Activated naive CD8-positive, alpha-beta T cell treated with anti-CD3 and anti-CD28 coated beads for 36 hours (primary cell): ENCODE data around the gene VIT. TPM values are rescaled to one million over a fixed set of nuclear protein-coding genes. Genes with fewer than 3 reads are reported as not detected.
A peak's percentile ranks its signal among the peaks of the same experiment; 100 is the strongest.
"Not testable (repeated sequence)": the region's sequence is repeated elsewhere in the genome, so short reads cannot be mapped to it uniquely, and the experiment has no call there.

Experiments
- DNase-seq: peaks from one replicate; pipeline ENCODE4 v3.0.0; 2021
- H3K27ac Mint-ChIP-seq: one replicate; pipeline ENCODE4 v1.8.0; 2022; ENCODE audit warnings: mild to moderate bottlenecking, moderate library complexity, mixed read lengths
- H3K27me3 Mint-ChIP-seq: one replicate; pipeline ENCODE4 v1.8.0; 2022; ENCODE audit warnings: mild to moderate bottlenecking, mixed read lengths
- H3K36me3 Mint-ChIP-seq: one replicate; pipeline ENCODE4 v1.8.0; 2021; ENCODE audit warnings: mild to moderate bottlenecking, mixed read lengths
- H3K4me1 Mint-ChIP-seq: one replicate; pipeline ENCODE4 v1.8.0; 2021; ENCODE audit warnings: mixed read lengths
- H3K4me3 Mint-ChIP-seq: one replicate; pipeline ENCODE4 v1.8.0; 2022; ENCODE audit warnings: mild to moderate bottlenecking, moderate library complexity, mixed read lengths
- H3K9me3 Mint-ChIP-seq: one replicate; pipeline ENCODE4 v1.8.0; 2022; ENCODE audit warnings: mixed read lengths
- total RNA-seq, 2 experiments: library from RNA; stranded (reverse); gene quantifications; one replicate each; pipeline ENCODE4 v1.2.3, GENCODE V29; 2021

VIT gene
- total RNA-seq, 2 experiments from 2014 or later = not detected

DNA sequence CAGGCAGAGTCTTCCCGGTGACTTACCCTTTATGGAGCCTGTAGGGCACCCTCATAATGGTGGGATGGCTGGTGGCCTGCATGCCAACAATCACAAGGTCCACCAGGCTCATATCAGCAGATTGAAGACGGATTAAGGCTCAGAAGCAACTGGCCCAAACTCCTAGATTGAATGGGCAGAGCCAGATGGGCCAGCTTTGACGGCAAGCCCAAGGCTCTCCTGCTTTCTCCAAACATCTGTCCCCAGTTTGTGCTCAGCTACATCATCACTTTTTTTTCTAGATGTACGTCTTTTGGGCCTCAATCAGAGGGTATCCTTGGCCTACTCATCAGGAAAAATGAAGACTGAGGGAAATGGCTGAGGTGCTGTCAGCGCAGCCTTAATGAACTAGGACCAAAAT, 114.6 kb downstream of the VIT start:
- no peaks in the 10 kb centered on the region for H3K27me3 Mint-ChIP-seq
- no peak for DNase-seq
- H3K27ac Mint-ChIP-seq = no peak overlapping the region
- no peaks in the 10 kb centered on the region for H3K36me3 Mint-ChIP-seq
- H3K4me1 Mint-ChIP-seq = no peaks in the 10 kb centered on the region
- H3K9me3 Mint-ChIP-seq = no peaks in the 10 kb centered on the region
- H3K4me3 Mint-ChIP-seq = no peak overlapping the region

DNA sequence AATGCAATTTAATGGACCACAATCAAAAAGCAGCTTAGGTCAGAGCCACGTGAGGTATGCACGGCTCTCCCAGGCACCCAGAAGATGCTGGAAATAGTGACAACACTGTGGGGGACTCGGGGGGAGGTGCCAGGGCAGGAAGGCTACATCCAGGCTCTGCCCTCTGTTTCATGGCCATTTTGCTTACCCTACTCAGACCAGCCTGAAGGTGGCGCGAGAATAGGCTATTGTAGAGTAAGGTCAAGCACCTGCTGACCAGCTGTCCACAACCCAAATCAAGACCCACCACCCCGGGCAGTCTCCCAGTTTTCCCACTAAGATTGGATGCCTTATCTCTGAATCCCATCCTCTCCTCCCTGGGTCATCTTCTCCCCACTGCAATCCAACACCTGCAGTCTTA, 115.7 kb downstream of the VIT start:
- Mint-ChIP-seq H3K4me1 (peaks cover 1% of the 10 kb centered on the region), H3K27me3 (no peaks in the 10 kb centered on the region), H3K27ac (no peak overlapping the region), H3K4me3 (no peak overlapping the region), H3K9me3 (no peaks in the 10 kb centered on the region), H3K36me3 (no peaks in the 10 kb centered on the region)
- no peak for DNase-seq

DNA sequence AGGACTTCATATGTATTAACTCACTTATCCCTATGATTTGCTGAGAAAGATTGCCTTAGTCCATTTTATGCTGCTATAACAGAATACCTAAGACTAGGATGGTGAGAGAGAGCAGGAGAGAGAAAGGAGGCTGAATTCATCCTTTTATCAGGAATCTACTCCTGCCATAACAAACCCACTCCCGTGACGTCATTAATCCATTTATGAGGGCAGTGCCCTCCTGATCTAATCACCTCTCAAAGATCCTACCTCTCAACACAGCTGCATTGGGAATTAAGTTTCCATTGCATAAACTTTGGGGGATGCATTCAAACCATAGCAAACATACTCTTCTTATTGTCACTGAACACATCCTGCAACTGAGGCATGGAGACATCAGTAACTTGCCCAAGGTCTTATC, 122.0 kb downstream of the VIT start:
- H3K9me3 Mint-ChIP-seq = no peaks in the 10 kb centered on the region
- no peak overlapping the region for H3K4me3 Mint-ChIP-seq
- peaks cover 1% of the 10 kb centered on the region for H3K4me1 Mint-ChIP-seq
- no peaks in the 10 kb centered on the region for H3K27me3 Mint-ChIP-seq
- H3K36me3 Mint-ChIP-seq = no peaks in the 10 kb centered on the region
- H3K27ac Mint-ChIP-seq = no peak overlapping the region
- DNase-seq = no peak

DNA sequence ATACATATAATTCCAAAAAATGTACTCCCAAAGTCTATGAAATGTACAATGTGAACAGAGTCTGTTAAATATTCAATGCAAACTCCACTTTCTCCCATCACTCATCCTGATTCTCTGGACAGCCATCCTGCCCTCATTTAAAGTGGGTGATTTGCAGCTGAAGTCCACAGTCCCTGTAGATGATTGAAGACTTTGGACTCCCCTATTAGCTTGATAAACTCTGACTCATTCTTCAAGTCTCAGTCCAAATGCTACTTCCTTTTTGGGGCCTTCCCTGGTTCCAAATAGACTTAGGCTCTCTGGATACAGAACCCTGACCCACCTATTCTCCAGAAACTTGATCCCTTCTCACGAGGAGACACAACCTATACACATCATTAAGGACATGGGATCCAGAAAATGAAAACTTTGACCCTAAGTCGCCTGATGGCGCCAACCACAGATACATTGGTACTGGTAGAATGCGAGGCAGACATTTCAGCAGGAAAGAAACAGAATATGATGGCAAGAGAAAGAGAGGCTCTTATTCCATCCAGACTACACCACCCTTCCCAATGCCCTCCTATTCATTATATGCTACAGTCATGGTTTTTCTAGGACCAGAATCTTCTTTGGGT, 122.7 kb downstream of the VIT start:
- Mint-ChIP-seq H3K4me3 (no peak overlapping the region), H3K36me3 (no peaks in the 10 kb centered on the region), H3K27me3 (peaks cover 1% of the 10 kb centered on the region), H3K4me1 (peaks cover 1% of the 10 kb centered on the region), H3K27ac (no peak overlapping the region), H3K9me3 (no peaks in the 10 kb centered on the region)
- DNase-seq = no peak

DNA sequence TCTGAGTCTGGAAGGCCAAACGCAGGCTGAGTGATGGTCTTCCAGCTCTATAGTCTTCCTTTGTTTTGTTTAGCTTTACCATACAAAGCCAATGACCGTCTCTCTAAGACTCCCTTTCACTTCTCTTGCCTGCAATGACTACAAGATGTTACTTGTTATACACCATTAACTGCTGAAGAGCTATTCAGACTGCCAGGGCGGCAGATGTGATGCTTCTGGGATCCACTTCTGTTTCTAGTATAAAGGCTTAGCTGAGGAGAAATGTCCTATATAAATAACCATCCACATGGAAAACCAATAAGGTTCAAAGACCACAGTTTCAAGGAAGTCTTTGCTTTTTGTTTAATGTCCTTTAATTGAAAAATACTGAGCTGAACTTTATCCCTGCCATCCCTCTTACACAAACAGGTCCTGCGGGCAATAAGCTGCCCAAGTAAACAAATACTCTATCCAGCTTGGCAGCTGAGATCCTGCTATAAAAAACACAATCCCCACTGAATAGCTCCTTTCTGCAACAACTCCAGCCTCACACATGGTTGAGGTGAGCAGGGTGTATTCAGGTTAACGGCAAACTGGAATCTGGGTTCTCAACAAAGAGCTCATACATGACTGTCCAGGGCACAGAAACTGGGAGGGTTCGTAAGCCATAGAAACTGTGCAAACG, 124.6 kb downstream of the VIT start:
- Mint-ChIP-seq H3K27ac (no peak overlapping the region), H3K36me3 (no peaks in the 10 kb centered on the region), H3K4me3 (no peak overlapping the region), H3K27me3 (peaks cover 5% of the 10 kb centered on the region), H3K4me1 (peaks cover 1% of the 10 kb centered on the region), H3K9me3 (no peaks in the 10 kb centered on the region)
- no peak for DNase-seq

DNA sequence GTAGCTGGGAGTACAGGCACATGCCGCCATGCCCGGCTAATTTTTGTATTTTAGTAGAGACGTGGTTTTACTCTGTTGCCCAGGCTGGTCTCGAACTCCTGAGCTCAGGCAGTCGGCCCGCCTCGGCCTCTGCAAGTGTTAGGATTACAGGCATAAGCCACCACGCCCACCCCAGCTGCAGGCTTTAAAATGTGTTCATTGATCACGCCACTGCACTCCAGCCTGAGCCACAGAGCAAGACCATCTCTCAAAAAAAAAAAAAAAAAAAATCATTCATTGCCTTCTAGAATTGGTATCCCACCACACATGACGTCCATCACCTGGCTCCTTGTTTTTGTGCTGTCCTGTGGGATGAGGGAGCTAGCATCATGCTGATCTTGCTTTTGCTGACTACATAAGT, 127.4 kb downstream of the VIT start:
- H3K27ac Mint-ChIP-seq = no peak overlapping the region
- no peak for DNase-seq

DNA sequence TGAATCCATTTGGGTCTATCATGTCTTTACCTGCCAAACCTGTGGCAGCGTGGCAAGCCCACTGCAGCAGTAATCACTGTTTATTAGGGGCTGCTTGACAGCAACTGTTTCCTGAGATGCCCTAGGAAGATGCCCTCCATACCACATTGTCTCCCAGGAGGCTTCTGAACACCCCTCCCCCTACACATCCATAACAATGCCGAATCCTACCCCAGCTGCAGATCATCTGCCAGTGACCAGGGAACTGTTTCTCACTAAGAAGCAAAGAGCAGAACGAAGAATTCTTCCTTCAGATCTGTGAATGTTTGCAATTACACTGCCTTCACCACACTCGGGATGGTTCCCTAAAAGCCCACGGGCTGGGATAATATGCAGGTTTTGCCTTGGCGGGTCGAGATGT, 127.8 kb downstream of the VIT start:
- no peaks in the 10 kb centered on the region for H3K4me1 Mint-ChIP-seq
- no peaks in the 10 kb centered on the region for H3K36me3 Mint-ChIP-seq
- H3K4me3 Mint-ChIP-seq = no peak overlapping the region
- no peak overlapping the region for H3K27ac Mint-ChIP-seq
- no peaks in the 10 kb centered on the region for H3K9me3 Mint-ChIP-seq
- no peak for DNase-seq
- peaks cover 16% of the 10 kb centered on the region for H3K27me3 Mint-ChIP-seq

More for the DNA sequence above, 127.4 kb downstream of the VIT start:
- Mint-ChIP-seq H3K27me3 (peaks cover 14% of the 10 kb centered on the region), H3K36me3 (no peaks in the 10 kb centered on the region), H3K9me3 (no peaks in the 10 kb centered on the region), H3K4me1 (no peaks in the 10 kb centered on the region), H3K4me3 (no peak overlapping the region)

DNA sequence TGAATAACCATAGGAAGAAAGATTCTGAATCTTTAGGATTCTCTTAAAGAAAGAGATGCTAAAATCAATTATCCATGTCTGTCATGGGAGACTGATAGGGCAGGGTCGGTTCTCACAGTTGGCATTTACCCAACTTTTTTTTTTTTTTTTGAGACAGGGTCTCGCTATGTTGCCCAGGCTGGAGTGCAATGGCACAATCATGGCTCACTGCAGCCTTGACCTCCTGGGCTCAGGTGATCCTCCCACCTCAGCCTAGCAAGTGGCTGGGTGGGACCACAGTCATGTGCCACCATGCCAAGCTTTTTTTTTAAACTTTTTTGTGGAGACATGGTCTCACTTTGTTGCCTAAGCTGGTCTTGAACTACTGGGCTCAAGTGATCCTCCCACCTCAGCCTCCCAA, 128.2 kb downstream of the VIT start:
- not testable (repeated sequence) for H3K4me1 Mint-ChIP-seq, H3K36me3 Mint-ChIP-seq, DNase-seq, H3K9me3 Mint-ChIP-seq, H3K27ac Mint-ChIP-seq, H3K4me3 Mint-ChIP-seq
- H3K27me3 Mint-ChIP-seq = peaks cover 16% of the 10 kb centered on the region

DNA sequence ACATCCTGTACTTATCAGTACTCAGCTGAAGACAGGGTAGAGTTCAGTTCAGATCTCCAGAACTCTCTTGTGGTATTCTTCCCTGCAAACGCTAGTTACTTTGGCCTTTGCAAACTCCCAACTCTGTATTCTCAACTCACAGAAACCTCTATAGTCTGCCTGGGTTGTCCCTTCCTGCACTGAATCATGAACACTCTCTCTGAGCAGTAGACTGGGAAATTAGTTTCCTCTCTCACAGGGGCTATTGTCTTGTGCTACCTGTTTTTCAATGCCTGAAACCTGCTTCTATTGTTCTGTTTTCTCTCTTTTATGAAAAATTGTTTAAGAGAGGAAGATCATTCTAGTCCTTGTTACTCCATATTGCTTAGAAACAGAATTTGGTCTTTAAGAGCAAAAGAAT, 134.7 kb downstream of the VIT start:
- no peak for DNase-seq
- Mint-ChIP-seq H3K4me3 (no peak overlapping the region), H3K27me3 (peaks cover 20% of the 10 kb centered on the region), H3K9me3 (peaks cover 5% of the 10 kb centered on the region), H3K27ac (no peak overlapping the region), H3K4me1 (peaks cover 10% of the 10 kb centered on the region), H3K36me3 (no peaks in the 10 kb centered on the region)

DNA sequence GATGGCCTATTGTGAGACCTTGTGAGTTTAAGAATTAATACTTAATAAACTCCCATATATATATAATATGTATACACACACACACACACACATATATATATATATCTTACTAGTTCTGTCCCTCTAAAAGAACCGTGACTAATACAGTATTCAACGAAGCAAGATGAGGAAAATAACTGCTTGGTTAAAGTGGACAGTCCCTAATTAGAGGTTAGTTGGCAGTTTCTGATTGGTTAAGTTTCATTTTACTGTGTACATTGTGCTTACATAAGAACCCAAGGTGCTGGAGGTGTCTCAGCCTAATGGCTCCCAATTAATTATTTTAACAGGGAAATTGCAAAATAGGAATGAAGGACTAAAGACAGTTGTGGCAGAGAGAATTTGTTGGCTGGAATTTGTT, 137.7 kb downstream of the VIT start:
- peaks cover 8% of the 10 kb centered on the region for H3K27me3 Mint-ChIP-seq
- DNase-seq = no peak
- no peaks in the 10 kb centered on the region for H3K36me3 Mint-ChIP-seq
- H3K4me3 Mint-ChIP-seq = no peak overlapping the region
- peaks cover 10% of the 10 kb centered on the region for H3K4me1 Mint-ChIP-seq
- H3K27ac Mint-ChIP-seq = peak overlapping the region; percentile 16
- H3K9me3 Mint-ChIP-seq = peaks cover 5% of the 10 kb centered on the region

DNA sequence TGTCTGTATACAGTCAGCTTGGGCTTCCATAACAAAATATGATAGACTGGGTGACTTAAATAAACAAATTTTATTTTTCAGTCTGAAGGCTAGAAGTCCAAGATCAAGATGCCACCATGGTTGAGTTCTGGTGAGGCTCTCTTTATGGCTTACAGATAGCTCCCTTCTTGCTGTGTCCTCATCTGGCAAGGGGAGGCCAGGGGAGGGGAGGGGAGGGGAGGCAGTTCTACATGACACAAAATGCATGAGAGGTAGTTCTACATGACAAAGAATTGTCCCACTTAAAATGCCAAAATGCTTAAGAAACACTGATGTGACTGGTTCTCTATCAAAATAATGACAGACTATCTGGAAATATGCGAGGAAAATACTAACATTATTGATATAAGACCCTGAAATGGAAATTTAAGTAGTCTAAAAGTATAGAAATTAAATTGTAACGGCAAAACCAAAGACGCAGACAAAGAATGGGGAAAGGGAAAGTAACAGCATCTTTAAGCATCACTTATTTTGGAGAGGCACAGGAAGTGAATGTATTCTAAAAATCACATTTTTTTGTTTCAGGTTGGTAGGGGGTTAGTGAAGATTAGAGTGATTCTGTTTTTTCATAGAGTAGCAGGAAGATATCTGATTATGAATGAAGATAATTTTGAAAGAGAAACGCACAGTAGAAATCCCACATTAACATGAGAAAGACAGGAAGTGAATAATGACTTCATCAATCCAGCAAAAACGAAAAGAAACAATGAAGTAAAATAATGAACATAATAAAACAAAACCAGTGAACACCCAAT, 138.4 kb downstream of the VIT start:
- Mint-ChIP-seq H3K36me3 (no peaks in the 10 kb centered on the region), H3K27me3 (peaks cover 8% of the 10 kb centered on the region), H3K4me1 (peaks cover 10% of the 10 kb centered on the region), H3K27ac (peak overlapping the region; percentile 62), H3K4me3 (no peak overlapping the region), H3K9me3 (peaks cover 5% of the 10 kb centered on the region)
- DNase-seq = no peak

DNA sequence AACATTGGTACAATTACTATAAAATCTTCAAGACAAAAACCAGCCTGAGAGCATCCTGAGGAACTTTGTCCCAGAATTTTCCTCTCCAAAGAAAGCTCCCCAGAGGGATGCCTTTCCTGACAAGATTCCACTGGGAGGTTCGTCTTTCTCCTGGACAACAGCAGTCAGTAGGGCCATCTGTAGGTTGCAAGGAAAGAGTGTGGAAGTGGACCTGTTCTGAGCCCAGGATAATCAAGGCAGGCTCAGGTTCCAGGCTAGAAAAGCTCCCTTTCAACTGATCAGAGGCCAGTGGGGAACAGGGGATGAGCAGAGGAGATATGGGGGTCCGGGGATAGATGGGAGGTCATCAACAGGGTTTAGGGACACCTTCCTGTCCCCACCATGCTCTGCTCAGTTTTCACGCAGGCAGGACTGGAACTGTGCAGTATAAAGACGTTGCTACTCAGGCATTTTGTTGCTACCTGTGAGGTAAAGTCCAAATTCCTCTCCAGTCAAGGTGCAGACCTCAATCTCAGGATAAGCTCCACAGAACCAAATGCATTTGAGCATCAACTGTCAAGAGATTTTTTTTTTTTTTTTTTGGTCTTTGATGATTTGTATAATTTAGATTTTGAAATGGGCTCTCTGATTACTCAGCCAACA, 143.6 kb downstream of the VIT start:
- no peaks in the 10 kb centered on the region for H3K9me3 Mint-ChIP-seq
- no peak for DNase-seq
- H3K27me3 Mint-ChIP-seq = no peaks in the 10 kb centered on the region
- no peak overlapping the region for H3K27ac Mint-ChIP-seq
- no peaks in the 10 kb centered on the region for H3K36me3 Mint-ChIP-seq
- H3K4me3 Mint-ChIP-seq = no peak overlapping the region
- H3K4me1 Mint-ChIP-seq = peaks cover 5% of the 10 kb centered on the region

DNA sequence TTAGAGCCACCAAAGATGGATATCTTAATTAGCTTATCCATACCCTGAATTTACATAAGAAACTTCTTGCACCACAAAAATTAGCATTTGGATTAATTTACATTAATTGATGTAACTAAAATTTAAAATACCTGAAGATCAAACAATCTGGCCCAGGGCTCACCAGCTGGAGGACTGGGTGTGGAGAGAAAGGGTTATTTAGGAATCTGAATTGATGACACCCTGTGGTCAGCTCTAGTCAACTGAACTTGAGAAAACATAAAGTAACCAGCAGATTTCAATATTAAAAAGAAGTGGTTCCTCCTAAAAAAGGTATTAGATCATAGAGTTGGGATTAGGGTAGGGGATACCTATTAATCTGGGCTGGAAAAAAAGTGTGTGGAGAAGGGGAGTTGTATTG, 147.3 kb downstream of the VIT start:
- H3K4me1 Mint-ChIP-seq = peaks cover 2% of the 10 kb centered on the region
- no peaks in the 10 kb centered on the region for H3K9me3 Mint-ChIP-seq
- no peak overlapping the region for H3K27ac Mint-ChIP-seq
- no peaks in the 10 kb centered on the region for H3K27me3 Mint-ChIP-seq
- H3K36me3 Mint-ChIP-seq = no peaks in the 10 kb centered on the region
- no peak for DNase-seq
- no peak overlapping the region for H3K4me3 Mint-ChIP-seq

DNA sequence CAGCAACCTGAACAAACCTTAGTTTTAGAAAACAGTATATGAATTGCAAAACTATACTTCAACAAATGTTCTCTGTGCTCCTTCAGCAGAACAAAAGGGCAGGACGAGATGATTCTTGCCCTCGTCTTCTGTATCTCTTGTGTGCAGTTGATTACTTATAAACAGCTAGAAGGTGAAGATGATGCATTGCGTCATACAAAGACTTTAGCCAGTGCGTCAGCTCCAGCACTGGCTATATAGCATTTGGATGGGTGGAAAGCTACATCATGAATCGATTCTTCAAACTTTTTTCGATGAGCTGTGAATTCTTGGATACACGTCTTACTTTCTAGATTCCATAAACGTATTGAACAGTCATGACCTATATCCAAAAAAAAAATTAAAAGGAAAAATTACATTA, 152.8 kb downstream of the VIT start:
- no peak for DNase-seq
- H3K36me3 Mint-ChIP-seq = peaks cover 17% of the 10 kb centered on the region
- H3K9me3 Mint-ChIP-seq = no peaks in the 10 kb centered on the region
- no peak overlapping the region for H3K4me3 Mint-ChIP-seq
- no peaks in the 10 kb centered on the region for H3K4me1 Mint-ChIP-seq
- no peaks in the 10 kb centered on the region for H3K27me3 Mint-ChIP-seq
- H3K27ac Mint-ChIP-seq = no peak overlapping the region

DNA sequence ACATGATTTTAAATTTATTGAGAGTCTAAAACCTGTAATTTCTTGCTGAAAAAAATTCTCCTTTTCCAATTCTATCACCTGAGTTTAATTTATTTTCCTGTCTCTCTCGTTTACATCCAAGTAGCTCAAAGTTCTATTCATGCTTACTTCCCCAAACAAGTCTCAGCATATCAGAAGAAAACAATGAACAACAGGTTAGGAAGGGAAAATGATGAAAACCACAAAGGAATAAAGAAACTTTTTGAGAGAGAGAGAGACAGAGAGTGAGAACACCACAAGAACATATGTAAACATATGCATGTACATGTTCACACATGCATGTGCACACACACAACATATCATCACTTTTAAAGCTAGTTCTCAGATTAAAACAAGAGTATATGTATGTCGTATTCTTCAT, 157.7 kb downstream of the VIT start:
- Mint-ChIP-seq H3K27me3 (no peaks in the 10 kb centered on the region), H3K36me3 (peaks cover 28% of the 10 kb centered on the region)

More for the DNA sequence above, 157.7 kb downstream of the VIT start:
- Mint-ChIP-seq H3K4me1 (peaks cover 14% of the 10 kb centered on the region), H3K9me3 (no peaks in the 10 kb centered on the region), H3K4me3 (no peak overlapping the region), H3K27ac (no peak overlapping the region)
- DNase-seq = no peak
